HG03280 (cell line): ENCODE data around the gene SLC13A4.
"Not testable (repeated sequence)": the region's sequence is repeated elsewhere in the genome, so short reads cannot be mapped to it uniquely, and the experiment has no call there.

Experiments used
- ATAC-seq: cut with Tn5 transposase; IDR thresholded peaks from one replicate; pipeline ENCODE4 v1.9.1; 2021; ENCODE audit warnings: mild to moderate bottlenecking, moderate library complexity; ENCODE audit not compliant: unreplicated experiment

Gene SLC13A4, protein sequence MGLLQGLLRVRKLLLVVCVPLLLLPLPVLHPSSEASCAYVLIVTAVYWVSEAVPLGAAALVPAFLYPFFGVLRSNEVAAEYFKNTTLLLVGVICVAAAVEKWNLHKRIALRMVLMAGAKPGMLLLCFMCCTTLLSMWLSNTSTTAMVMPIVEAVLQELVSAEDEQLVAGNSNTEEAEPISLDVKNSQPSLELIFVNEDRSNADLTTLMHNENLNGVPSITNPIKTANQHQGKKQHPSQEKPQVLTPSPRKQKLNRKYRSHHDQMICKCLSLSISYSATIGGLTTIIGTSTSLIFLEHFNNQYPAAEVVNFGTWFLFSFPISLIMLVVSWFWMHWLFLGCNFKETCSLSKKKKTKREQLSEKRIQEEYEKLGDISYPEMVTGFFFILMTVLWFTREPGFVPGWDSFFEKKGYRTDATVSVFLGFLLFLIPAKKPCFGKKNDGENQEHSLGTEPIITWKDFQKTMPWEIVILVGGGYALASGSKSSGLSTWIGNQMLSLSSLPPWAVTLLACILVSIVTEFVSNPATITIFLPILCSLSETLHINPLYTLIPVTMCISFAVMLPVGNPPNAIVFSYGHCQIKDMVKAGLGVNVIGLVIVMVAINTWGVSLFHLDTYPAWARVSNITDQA

DNA sequence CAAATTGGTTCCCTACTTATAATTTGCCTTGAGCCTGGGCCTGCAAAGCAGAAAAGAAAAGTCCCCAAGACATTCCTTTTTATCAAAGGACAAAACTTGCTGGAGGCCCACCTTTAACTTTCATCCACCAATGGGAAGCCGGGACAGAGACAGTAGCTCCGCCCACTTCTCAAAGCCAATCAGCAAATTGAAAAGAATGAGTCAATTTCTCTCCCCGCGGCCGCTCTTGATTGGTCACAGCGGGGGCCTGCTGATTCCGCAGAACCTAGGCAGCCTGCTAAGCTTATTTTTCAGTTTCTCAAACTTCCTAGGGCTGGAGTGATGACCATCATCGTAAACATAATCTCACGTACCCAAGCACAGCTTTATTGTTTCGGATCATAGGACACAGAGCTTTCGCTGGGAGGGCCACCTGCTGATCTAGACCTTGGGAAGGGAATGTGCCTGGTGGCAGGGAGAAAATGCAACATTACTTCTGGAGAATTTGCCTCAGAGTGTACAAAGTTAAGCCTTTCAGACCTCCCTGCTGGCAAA, at the start of gene SLC13A4:
Gene SLC13A4 (minus strand): TSS at position 51 of the 534 bp plus-strand sequence. CDS start 690 bp downstream, outside the sequence.
- no peak for ATAC-seq

- not testable (repeated sequence) for ATAC-seq
Observed at GRCh38 chr7:135775915-135776314, 47.9 kb upstream of the SLC13A4 start.

DNA sequence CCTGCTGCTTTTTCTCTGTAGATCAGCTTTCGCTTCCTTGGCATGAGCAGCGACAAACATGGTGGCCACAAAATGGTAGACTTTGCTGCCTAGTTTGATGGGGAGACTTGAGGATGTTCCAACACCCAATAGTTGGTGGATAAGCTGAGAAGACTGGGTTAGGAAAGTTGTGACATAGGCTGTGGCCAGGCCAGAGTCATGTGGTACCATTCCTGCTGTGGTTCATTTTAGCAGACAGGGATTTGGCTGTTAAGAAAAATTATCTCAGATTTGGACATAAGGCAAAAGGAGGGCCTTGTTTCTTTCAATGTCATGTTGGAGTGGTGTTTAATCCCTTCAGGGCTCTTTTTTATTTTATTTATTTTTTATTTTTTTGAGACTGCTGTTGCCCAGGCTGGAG, 47.2 kb upstream of the SLC13A4 start:
- ATAC-seq = no peak

DNA sequence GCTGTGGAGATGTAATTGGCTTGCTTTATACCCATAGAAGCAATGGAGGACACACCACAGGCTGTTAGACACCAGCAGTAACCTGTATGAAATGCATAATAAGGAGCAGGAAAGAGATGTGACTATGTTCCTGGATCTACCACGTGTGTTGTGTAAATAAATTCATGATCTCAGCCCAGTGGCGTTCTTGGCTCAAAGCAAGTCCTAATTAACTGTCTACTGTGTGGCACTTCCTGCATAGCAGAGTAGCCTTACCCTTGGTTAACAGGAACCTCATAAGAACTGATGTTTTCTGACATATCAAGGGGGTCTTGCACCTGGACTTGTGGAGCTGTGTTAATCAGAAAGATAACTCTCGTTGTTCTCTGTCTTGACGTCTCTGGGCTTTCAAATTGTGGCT, 46.3 kb upstream of the SLC13A4 start:
- no peak for ATAC-seq

GRCh38 chr7:135773464-135773863, 45.5 kb upstream of the SLC13A4 start:
- ATAC-seq = no peak

GRCh38 chr7:135772639-135773222, 44.7 kb upstream of the SLC13A4 start:
- ATAC-seq = no peak

GRCh38 chr7:135771961-135772638, 44.1 kb upstream of the SLC13A4 start:
- no peak for ATAC-seq

- no peak for ATAC-seq
Observed at GRCh38 chr7:135771051-135771450, 43.1 kb upstream of the SLC13A4 start.

DNA sequence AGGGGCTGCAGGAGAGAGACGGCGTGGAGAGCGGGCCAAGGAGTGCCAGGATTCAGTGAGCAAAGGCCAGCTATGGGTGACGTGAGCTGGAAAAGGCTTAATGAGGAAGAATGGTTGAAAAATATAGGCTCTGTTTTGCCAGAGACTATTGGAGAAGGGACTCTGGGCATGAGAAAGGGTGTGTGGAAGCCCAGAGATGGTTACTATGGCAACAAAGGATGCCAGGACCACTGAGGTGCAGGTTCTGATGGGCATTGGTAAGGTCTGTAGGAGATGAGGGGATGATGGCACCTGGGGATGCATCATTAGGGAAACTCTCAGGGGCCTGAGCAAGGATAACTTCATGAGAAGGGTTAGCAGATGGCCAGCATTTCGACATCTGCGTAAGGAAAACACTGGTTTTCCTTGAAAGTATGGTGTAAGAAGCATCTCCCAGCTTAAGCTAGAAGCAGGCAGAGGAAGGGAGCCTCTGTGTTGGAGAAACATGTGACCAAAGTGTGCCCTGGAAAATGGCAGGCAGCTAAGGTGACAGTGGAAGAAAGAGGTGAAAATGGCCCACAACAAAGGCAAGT, 42.2 kb upstream of the SLC13A4 start:
- ATAC-seq = no peak

- ATAC-seq = no peak
Observed at GRCh38 chr7:135769005-135769802, 41.2 kb upstream of the SLC13A4 start.

DNA sequence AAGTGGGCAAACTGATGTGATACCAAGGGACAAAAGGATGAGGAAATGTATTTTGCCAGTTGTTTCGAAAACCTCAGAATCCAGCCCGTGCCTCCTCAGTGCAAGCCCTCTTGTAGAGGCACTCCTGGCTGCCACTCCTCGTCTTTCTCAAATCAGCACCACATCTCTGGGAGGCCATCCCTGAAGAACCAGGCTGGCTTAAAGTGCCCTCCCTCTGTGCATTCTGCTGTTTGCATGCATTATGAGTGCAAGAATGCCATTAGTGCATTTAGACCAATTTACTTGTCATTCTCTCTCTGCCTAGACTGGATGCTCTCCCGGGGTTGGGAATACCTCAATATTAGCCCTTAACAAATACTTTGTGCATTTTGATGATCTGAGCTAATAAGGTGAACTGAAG, 40.5 kb upstream of the SLC13A4 start:
- ATAC-seq = no peak

DNA sequence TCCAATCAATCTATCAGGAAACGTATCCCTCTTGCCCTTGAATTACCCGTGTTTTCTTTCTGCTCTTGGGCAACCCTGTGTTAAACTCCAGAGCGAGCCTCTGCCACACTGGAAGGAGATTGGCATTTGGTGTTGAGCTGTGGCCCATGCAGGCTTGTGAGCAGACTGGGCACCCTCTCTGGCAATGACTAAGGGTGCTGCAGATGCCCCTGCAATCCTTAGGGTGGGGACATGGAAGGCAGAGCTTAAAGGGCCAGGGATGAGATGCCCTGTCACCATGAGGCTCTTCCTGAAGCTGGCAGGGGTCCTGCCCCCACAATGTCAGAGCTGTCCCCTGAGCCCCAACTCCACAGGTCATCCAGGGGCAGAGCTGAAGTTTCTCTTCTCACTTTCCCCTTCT, 40.1 kb upstream of the SLC13A4 start:
- no peak for ATAC-seq

DNA sequence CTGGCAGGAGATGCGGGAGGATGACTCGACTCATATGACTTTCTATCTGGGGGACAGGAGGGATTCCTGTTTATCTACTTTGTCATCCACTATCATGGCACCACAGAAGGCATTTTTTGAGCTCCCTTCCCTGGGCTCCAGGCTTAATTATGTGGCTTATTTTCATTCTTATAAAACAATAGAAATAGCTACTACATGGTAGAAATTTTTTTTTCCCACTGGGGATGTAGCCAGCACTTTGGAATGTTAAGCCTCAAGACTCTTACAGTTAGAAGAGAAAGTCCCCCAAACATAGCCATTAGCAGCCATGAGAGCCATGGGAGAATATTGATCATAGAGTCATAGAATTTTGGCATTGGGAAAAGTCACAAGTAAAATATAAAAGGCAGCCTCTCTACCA, 35.3 kb upstream of the SLC13A4 start:
- no peak for ATAC-seq

DNA sequence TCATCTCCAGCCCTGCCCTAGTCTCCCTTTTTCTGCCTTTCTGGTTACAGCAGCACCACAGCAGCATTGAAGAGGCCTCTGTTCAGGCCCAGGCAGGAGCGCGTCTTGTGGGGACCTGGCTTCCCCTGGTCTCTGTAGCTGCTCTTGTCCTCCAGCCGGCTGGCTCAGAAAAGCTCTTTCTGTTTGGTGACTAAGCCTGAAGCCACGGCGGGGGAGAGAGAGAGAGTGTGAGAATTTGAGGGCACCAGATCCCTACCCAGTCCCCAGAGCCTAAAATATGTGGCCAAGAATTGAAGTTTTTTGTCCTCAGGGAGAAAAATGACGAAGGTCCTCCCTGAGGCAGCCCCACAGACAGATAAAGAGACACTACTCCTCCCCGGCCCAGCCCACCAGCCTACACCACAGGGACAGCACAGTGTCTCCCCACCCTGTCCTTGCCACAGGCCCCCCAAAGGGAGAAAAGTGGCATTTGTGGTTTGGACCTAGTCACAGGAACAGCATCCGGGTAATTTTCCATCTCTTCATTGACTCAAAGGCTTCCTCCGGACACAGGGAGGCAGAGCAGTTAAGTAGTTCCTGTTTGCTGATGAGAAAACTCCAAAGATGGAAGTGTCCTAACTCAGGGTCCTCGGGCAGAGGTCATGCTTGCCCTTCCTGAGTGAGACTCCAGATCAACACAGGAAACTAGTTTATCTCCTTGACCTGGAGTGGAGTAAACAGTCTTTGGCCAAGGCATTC, 33.9 kb upstream of the SLC13A4 start:
- ATAC-seq = no peak

- no peak for ATAC-seq
Observed at GRCh38 chr7:135759532-135759931, 31.5 kb upstream of the SLC13A4 start.

DNA sequence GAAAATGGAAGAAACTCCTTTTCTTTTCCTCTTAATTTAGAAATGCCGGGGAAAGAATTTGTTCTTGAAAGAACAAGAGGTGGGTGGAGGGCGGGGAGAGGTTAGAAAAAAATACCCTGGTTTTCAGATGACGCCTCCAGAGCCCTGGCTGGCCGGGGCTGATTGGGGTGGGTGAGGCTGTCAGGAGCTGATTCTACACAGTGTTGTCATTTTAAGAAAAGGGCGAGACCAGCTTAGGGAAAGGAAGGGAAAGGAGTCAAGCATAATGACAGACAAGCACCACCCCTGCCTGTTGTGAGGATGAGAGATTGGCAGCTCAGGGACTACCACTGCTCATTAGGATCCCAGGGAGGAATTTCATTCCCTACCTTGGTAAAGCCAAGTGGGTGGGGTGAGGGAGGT, 30.5 kb upstream of the SLC13A4 start:
- ATAC-seq = no peak

- ATAC-seq = no peak
Observed at GRCh38 chr7:135757719-135758411, 29.9 kb upstream of the SLC13A4 start.

GRCh38 chr7:135756191-135756590, 28.2 kb upstream of the SLC13A4 start:
- no peak for ATAC-seq

- no peak for ATAC-seq
Observed at GRCh38 chr7:135755351-135755753, 27.4 kb upstream of the SLC13A4 start.
